Central memory CD4-positive, alpha-beta T cell (primary cell): Measurements from ENCODE around the gene FAM83C.
"Not testable (repeated sequence)": the region's sequence is repeated elsewhere in the genome, so short reads cannot be mapped to it uniquely, and the experiment has no call there.

Source experiments
- DNase-seq: peaks from one replicate; pipeline ENCODE4 v3.0.0; 2022

FAM83C gene

DNA sequence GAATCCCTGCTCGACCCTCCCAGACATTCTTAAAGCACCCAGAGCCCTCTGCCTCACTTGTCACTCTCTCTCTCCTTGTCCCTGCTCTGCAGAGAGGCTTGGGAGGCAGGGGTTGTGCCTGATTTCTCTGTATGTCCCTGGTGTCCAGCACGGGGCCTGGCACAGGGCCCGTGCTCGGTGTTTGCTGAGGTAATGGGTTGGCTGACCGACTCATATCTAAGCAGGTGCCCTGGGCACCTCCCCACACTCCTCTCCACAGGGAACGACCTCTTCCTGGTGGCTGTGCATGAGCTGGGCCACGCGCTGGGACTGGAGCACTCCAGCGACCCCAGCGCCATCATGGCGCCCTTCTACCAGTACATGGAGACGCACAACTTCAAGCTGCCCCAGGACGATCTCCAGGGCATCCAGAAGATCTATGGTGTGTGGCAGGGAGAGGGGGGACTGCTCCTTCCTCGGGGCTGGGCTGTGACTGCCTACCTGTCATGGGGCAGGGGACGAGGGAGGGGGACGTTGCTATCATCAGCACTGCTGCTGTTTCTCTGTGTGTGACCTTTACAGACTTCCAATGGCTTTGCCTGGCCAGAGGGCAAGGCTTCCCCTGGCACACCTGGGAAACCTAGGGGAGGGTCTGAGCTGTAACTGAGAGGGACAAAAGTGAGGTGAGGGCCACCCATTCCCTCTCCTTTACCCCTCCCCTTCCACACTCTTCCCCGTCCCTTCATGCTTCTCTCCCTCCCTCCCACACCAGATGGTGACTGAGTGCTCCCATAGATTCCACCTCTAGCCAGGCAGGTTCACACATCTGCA is 28.5 kb downstream of the FAM83C start:
- DNase-seq: no peak

GRCh38 chr20:35262731-35263531 is 29.3 kb downstream of the FAM83C start:
- DNase-seq: not testable (repeated sequence)

DNA sequence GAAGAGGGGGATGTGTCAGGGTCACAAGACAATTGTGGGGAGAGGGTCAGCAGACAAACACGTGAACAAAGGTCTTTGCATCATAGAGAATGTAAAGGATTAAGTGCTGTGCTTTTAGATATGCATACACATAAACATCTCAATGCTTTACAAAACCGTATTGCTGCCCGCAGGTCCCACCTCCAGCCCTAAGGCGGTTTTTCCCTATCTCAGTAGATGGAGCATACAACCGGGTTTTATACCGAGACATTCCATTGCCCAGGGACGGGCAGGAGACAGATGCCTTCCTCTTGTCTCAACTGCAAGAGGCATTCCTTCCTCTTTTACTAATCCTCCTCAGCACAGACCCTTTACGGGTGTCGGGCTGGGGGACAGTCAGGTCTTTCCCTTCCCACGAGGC is 29.9 kb downstream of the FAM83C start:
- DNase-seq: not testable (repeated sequence)

DNA sequence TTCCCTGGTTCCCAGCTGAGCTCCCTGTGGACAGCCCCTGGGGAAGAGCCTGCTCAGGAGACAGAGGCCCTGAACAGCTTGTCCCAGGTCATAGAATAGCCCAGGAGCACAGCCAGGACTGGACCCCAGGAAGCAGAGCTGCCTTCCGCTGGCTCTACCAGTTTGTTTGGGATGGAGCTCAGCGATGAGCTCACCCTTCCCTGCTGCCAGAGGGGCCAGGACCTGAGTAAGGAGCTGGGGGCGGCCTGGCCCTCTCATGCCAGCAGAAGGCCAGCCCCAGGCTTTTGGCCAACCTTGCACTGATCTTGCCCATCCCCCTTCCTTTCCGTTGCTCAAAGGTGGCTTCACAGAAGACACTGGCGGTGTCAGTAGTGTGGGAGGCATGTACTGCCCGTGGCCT is 31.8 kb downstream of the FAM83C start:
- no peak for DNase-seq

GRCh38 chr20:35257175-35257909 is 34.9 kb downstream of the FAM83C start:
- DNase-seq: no peak

GRCh38 chr20:35254448-35254999 is 37.7 kb downstream of the FAM83C start:
- DNase-seq: no peak

DNA sequence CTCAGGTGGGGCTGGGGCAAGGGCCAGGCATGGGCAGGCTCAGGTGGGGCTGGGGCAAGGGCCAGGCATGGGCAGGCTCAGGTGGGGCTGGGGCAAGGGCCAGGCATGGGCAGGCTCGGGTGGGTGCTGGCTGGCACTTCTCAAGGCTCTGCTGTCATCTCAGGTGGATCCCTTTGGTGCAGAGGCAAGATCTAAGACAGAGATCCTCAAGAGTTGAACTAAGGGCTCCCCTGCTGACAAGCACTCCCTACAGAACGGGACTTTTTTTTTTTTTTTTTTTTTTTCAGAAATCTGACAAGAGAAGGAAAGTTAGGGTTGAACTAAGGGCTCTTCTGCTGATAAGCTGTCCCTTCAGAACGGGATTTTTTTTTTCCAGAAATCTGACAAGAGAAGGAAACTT is 39.2 kb downstream of the FAM83C start:
- no peak for DNase-seq

GRCh38 chr20:35252598-35252997 is 39.6 kb downstream of the FAM83C start:
- DNase-seq: not testable (repeated sequence)

GRCh38 chr20:35252037-35252461 is 40.2 kb downstream of the FAM83C start:
- peak; percentile 60 for DNase-seq

GRCh38 chr20:35251613-35251940 is 40.6 kb downstream of the FAM83C start:
- no peak for DNase-seq

DNA sequence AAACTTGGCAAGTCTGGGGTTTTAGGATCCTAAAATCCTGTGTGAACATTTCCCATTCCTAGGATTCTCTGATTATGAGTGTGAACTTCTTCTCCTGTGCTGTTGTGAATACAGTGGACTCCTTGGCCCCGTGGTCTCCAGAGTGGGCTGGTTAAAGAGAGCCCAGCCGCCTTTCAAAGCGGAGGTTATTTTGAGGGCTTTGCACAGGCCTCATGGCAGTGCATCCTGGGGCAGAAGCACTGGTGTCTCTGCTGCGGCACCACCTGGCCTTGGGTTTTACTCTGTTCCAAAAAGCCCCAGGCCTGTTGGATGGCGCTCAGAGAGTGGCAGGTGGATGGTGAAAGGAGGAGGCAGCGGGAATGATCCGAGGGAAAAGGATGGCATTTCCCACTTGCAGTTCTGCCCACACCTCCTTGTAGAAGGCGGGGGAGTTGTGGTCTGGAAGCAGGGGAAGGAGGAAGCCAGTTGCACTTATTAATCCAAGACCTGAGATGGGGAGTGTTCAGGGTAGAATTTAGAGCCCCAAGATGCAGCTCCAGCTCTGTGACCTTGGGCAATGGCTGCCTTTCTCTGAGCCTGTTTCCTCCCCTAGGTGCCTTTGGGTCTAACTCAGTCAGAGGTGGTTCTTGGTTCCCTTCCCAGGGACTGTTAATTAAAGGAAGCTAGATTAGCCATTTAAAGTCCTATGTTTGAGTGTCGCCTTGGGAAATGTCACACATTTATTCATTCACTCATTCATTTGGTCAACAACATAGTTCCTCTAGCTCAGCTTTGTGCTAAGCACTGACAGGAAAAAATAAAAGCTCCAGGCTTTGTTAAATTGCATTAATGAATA is 43.4 kb downstream of the FAM83C start:
- DNase-seq: no peak

DNA sequence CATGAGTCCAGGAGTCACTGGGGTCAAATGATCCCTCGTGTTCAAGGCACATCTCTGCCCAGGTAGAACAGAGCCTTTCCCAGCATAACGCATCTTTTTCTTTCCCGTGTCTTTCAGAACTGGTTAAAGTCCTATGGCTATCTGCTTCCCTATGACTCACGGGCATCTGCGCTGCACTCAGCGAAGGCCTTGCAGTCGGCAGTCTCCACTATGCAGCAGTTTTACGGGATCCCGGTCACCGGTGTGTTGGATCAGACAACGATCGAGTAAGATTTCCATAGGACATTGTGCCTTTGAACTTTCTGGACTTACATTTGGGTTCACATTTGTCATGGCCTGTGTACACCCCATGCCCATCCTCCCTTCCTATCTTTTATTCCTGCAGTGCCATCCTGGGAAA is 45.5 kb downstream of the FAM83C start:
- DNase-seq: no peak

- DNase-seq: no peak
These were observed 48.2 kb downstream of the FAM83C start for GRCh38 chr20:35243986-35244385.

- DNase-seq: no peak
These were observed 48.9 kb downstream of the FAM83C start for GRCh38 chr20:35243317-35243716.

- no peak for DNase-seq
These were observed 51.4 kb downstream of the FAM83C start for GRCh38 chr20:35240811-35241293.

- DNase-seq: no peak
These were observed 52.0 kb downstream of the FAM83C start for GRCh38 chr20:35240083-35240810.

- no peak for DNase-seq
These were observed 53.5 kb downstream of the FAM83C start for GRCh38 chr20:35238735-35239134.

GRCh38 chr20:35238170-35238569 is 54.1 kb downstream of the FAM83C start:
- DNase-seq: no peak

GRCh38 chr20:35237486-35237885 is 54.7 kb downstream of the FAM83C start:
- no peak for DNase-seq

DNA sequence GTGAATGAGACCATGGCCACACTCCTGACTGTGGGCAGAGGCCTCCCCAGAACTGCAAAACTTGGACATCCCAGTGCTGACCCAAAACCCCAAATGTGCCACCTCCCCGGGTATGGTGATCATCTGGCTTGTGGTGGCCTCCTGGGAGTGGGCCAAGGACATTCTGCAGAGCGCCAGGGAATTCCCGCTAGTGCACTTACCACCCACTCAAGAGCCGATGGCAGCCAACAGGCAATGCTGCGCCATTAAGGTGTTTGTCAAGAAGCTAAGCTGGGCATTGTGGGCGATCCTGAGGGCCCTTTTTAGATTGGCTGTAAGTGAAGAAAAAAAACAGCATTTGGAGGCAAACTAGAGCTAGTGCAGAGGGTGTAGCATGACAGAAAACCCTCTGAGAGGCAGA is 56.3 kb downstream of the FAM83C start:
- no peak for DNase-seq
